H9 (cell line): Measurements from ENCODE around the gene SEC22A. TPM values are rescaled to one million over a fixed set of nuclear protein-coding genes. Genes with fewer than 3 reads are reported as not detected.

Experiments
- DNase-seq: peaks from one replicate; pipeline ENCODE4 v3.0.0-alpha.2; 2017
- H2AFZ ChIP-seq: one replicate; pipeline ENCODE4 v1.6.1; 2013; ENCODE audit warnings: mild to moderate bottlenecking, low read length, control low read depth, moderate library complexity
- H2AK5ac ChIP-seq: 2 replicates; pipeline ENCODE4 v1.6.1; 2013; ENCODE audit warnings: low read length, control low read depth, mixed read lengths; ENCODE audit not compliant: insufficient read length
- H2BK120ac ChIP-seq: one replicate; pipeline ENCODE4 v1.6.1; 2013; ENCODE audit warnings: low read depth, mild to moderate bottlenecking, low read length, control low read depth, inconsistent platforms; ENCODE audit not compliant: poor library complexity, severe bottlenecking
- H2BK12ac ChIP-seq: 2 replicates; pipeline ENCODE4 v1.6.1; 2013; ENCODE audit warnings: low read length, control low read depth, mixed read lengths, low read depth; ENCODE audit not compliant: insufficient read length
- H2BK15ac ChIP-seq: 2 replicates; pipeline ENCODE4 v1.6.1; 2013; ENCODE audit warnings: low read depth, low read length, control low read depth
- H2BK20ac ChIP-seq: one replicate; pipeline ENCODE4 v1.6.1; 2013; ENCODE audit warnings: low read depth, mild to moderate bottlenecking, low read length, control low read depth, inconsistent platforms; ENCODE audit not compliant: poor library complexity, severe bottlenecking
- H2BK5ac ChIP-seq: 2 replicates; pipeline ENCODE4 v1.6.1; 2013; ENCODE audit warnings: low read length, control low read depth, mixed read lengths; ENCODE audit not compliant: insufficient read length
- H3K14ac ChIP-seq: 2 replicates; pipeline ENCODE4 v1.6.1; 2013; ENCODE audit warnings: low read length, control low read depth; ENCODE audit not compliant: insufficient read depth
- H3K18ac ChIP-seq: 2 replicates; pipeline ENCODE4 v1.6.1; 2013; ENCODE audit warnings: low read depth, mild to moderate bottlenecking, mixed read lengths, low read length, control low read depth; ENCODE audit not compliant: insufficient read length
- H3K23ac ChIP-seq: 2 replicates; pipeline ENCODE4 v1.6.1; 2013; ENCODE audit warnings: low read length, control low read depth, mixed read lengths, low read depth; ENCODE audit not compliant: insufficient read length
- H3K23me2 ChIP-seq: 2 replicates; pipeline ENCODE4 v1.6.1; 2013; ENCODE audit warnings: low read depth, mild to moderate bottlenecking, mixed read lengths, low read length, control low read depth; ENCODE audit not compliant: insufficient read length, poor library complexity, severe bottlenecking
- H3K27ac ChIP-seq: 2 replicates; pipeline ENCODE4 v1.5.1; 2013; ENCODE audit warnings: low read length, control low read depth, mixed read lengths, low read depth; ENCODE audit not compliant: insufficient read length
- H3K27me3 ChIP-seq: 2 replicates; pipeline ENCODE4 v1.6.1; 2013; ENCODE audit warnings: low read length, control low read depth, inconsistent platforms; ENCODE audit not compliant: insufficient read depth
- H3K4ac ChIP-seq: 2 replicates; pipeline ENCODE4 v1.6.1; 2013; ENCODE audit warnings: low read depth, mild to moderate bottlenecking, control low read depth, inconsistent platforms, low read length, moderate library complexity
- H3K4me1 ChIP-seq: 2 replicates; pipeline ENCODE4 v1.6.1; 2013; ENCODE audit warnings: low read length, control low read depth, inconsistent platforms; ENCODE audit not compliant: insufficient read depth
- H3K4me2 ChIP-seq: 2 replicates; pipeline ENCODE4 v1.6.1; 2013; ENCODE audit warnings: low read length, control low read depth, mixed read lengths; ENCODE audit not compliant: insufficient read length, insufficient read depth
- H3K56ac ChIP-seq: 2 replicates; pipeline ENCODE4 v1.6.1; 2013; ENCODE audit warnings: low read depth, mild to moderate bottlenecking, mixed read lengths, low read length, control low read depth; ENCODE audit not compliant: insufficient read length
- H3K79me1 ChIP-seq: 2 replicates; pipeline ENCODE4 v1.6.1; 2013; ENCODE audit warnings: low read depth, mild to moderate bottlenecking, moderate library complexity, low read length, control low read depth, inconsistent platforms; ENCODE audit not compliant: insufficient read depth, poor library complexity, severe bottlenecking
- H3K79me2 ChIP-seq: 2 replicates; pipeline ENCODE4 v1.6.1; 2013; ENCODE audit warnings: low read length, control low read depth, inconsistent platforms; ENCODE audit not compliant: insufficient read depth
- H3K9ac ChIP-seq: 2 replicates; pipeline ENCODE4 v1.6.1; 2013; ENCODE audit warnings: low read length, control low read depth, mixed read lengths; ENCODE audit not compliant: insufficient read length; ENCODE audit errors: extremely low read depth
- H3K9me3 ChIP-seq: one replicate; pipeline ENCODE4 v1.6.1; 2013; ENCODE audit warnings: low read depth, low read length, inconsistent platforms; ENCODE audit not compliant: control insufficient read depth
- H3T11ph ChIP-seq: one replicate; pipeline ENCODE4 v1.6.1; 2013; ENCODE audit warnings: mild to moderate bottlenecking, low read length, control low read depth, inconsistent platforms
- H4K20me1 ChIP-seq: one replicate; pipeline ENCODE4 v1.6.1; 2013; ENCODE audit not compliant: control insufficient read depth, insufficient read length, insufficient read depth
- H4K5ac ChIP-seq: 2 replicates; pipeline ENCODE4 v1.6.1; 2013; ENCODE audit warnings: low read depth, mild to moderate bottlenecking, mixed read lengths, low read length, control low read depth; ENCODE audit not compliant: insufficient read length
- H4K8ac ChIP-seq: replicated peaks from 2 replicates; pipeline ENCODE4 v1.6.1; 2013; ENCODE audit warnings: low read length, control low read depth, mixed read lengths, low read depth; ENCODE audit not compliant: insufficient read length
- H4K91ac ChIP-seq: 2 replicates; pipeline ENCODE4 v1.6.1; 2013; ENCODE audit warnings: low read depth, mild to moderate bottlenecking, moderate library complexity, mixed read lengths, low read length, control low read depth; ENCODE audit not compliant: insufficient read length
- H3K27ac Mint-ChIP-seq, 3 experiments: 2 replicates in 2 of 3; 3 replicates in 1 of 3; pipeline ENCODE4 v1.8.0; 2020 to 2021; ENCODE audit warnings: mixed read lengths in 3 of 3, mild to moderate bottlenecking in 1 of 3, moderate library complexity in 1 of 3
- H3K27me3 Mint-ChIP-seq: 2 replicates; pipeline ENCODE4 v1.8.0; 2021; ENCODE audit warnings: low read depth, mild to moderate bottlenecking, moderate library complexity, mixed read lengths
- H3K36me3 Mint-ChIP-seq, 3 experiments: 2 replicates in 2 of 3; 3 replicates in 1 of 3; pipeline ENCODE4 v1.8.0; 2020 to 2021; ENCODE audit warnings: low read depth in 3 of 3, mixed read lengths in 3 of 3; ENCODE audit not compliant: insufficient read depth in 1 of 3
- H3K4me1 Mint-ChIP-seq, 2 experiments: 2 replicates each; pipeline ENCODE4 v1.8.0; 2020; ENCODE audit warnings: mixed read lengths in 2 of 2
- H3K4me3 Mint-ChIP-seq, 2 experiments: 2 replicates in 1 of 2; 3 replicates in 1 of 2; pipeline ENCODE4 v1.8.0; 2020 to 2021; ENCODE audit warnings: mild to moderate bottlenecking in 2 of 2, mixed read lengths in 2 of 2, moderate library complexity in 1 of 2
- H3K9me3 Mint-ChIP-seq, 2 experiments: 2 replicates in 1 of 2; 3 replicates in 1 of 2; pipeline ENCODE4 v1.8.0; 2020; ENCODE audit warnings: mild to moderate bottlenecking in 2 of 2, mixed read lengths in 2 of 2, moderate library complexity in 1 of 2
- CTCF ChIP-seq: fragments of 200-600 bp; sonication (generic); conservative IDR thresholded peaks from 3 replicates; pipeline ENCODE4 v1.8.0; 2021; ENCODE audit warnings: antibody characterized with exemption, mild to moderate bottlenecking
- WGBS: extraction: QIAGEN DNeasy Blood & Tissue Kit; methylation state at CpG from one replicate; pipeline ENCODE4 v1.1.7; 2013; ENCODE audit warnings: missing lambda C conversion rate, low lambda C conversion rate, mixed read lengths; ENCODE audit not compliant: insufficient read length; ENCODE audit errors: extremely low coverage; 5-methylcytosine and 5-hydroxymethylcytosine counted together
- total RNA-seq: library from RNA; stranded (reverse); gene quantifications from 2 replicates; pipeline ENCODE4 v1.2.1, GENCODE V29; 2021

Gene SEC22A
- total RNA-seq, 1 experiment from 2014 or later: 9.9 TPM

- Mint-ChIP-seq H3K27me3 (no peaks in the 10 kb centered on the region), H3K4me3 (no peak overlapping the region), H3K4me1 (no peaks in the 10 kb centered on the region; a peak in 1 of 4 replicates), H3K27ac (peak overlapping the region in 1 of 3 experiments; percentile 31; a peak in 3 of 7 replicates), H3K36me3 (peaks cover 13 to 26% (median 22%) of the 10 kb centered on the region in 3 experiments), H3K9me3 (no peaks in the 10 kb centered on the region)
- Histone ChIP-seq H3K27ac (no peak overlapping the region), H3K23me2 (no peaks in the 10 kb centered on the region), H3K27me3 (no peaks in the 10 kb centered on the region), H3K23ac (no peak overlapping the region), H3K4me2 (no peak overlapping the region), H2BK15ac (no peak overlapping the region), H3K4me1 (no peaks in the 10 kb centered on the region), H4K8ac (no peak overlapping the region), H2AK5ac (no peak overlapping the region), H3K9ac (no peak overlapping the region), H2BK120ac (no peak overlapping the region), H3K4ac (no peak overlapping the region), H4K91ac (no peak overlapping the region), H3K9me3 (no peaks in the 10 kb centered on the region), H3T11ph (no peak overlapping the region), H2BK12ac (no peak overlapping the region), H3K79me1 (no peaks in the 10 kb centered on the region), H4K20me1 (no peaks in the 10 kb centered on the region), H2BK5ac (no peak overlapping the region), H3K79me2 (no peaks in the 10 kb centered on the region), H2AFZ (no peak overlapping the region), H3K14ac (no peak overlapping the region), H3K18ac (no peak overlapping the region), H3K56ac (no peak overlapping the region), H4K5ac (no peak overlapping the region), H2BK20ac (no peak overlapping the region)
- TF ChIP-seq CTCF: no peak
- DNase-seq: peak; percentile 13
- WGBS: no CpG with 5 or more reads among the region's 14 CpGs
These were observed 85.6 kb downstream of the SEC22A start for GRCh38 chr3:123287051-123287961.
